K562 (cell line): ENCODE results near the gene SAMD14.

ENCODE experiments used
- CBX8 ChIP-seq: fragments of 200-600 bp; sonication (generic); IDR thresholded peaks from 2 replicates; pipeline ENCODE4 v1.6.1; 2012; ENCODE audit warnings: borderline replicate concordance, mixed run types, low read depth, mild to moderate bottlenecking, moderate library complexity, mixed read lengths, low read length, control low read depth, inconsistent platforms; ENCODE audit not compliant: poor library complexity, severe bottlenecking; ENCODE audit errors: extremely low read depth
- FOSL1 ChIP-seq: fragments of 200-800 bp; sonication (Bioruptor generic); conservative IDR thresholded peaks from 2 replicates; pipeline ENCODE4 v1.6.1; 2016; ENCODE audit warnings: missing genetic modification characterization, missing compliant biosample characterization
- FOXJ3 ChIP-seq: sonication (generic); formaldehyde crosslinking; IDR thresholded peaks from 2 replicates; pipeline ENCODE4 v1.4.0; 2020; ENCODE audit warnings: mild to moderate bottlenecking, missing genetic modification reagents
- HNRNPK ChIP-seq: fragments of 200-400 bp; formaldehyde crosslinking; IDR thresholded peaks from one replicate; pipeline ENCODE4 v1.6.1; 2018; ENCODE audit warnings: mild to moderate bottlenecking, low read depth, low read length; ENCODE audit not compliant: poor library complexity, severe bottlenecking
- POLR2AphosphoS5 ChIP-seq: IDR thresholded peaks from 2 replicates; pipeline ENCODE4 v1.6.1; 2011; ENCODE audit warnings: mild to moderate bottlenecking, low read depth, low read length, moderate library complexity; ENCODE audit not compliant: control insufficient read depth, insufficient read depth
- RAD21 ChIP-seq, 2 experiments: fragments of 250-450 bp in 1 of 2; fragments of 450-650 bp in 1 of 2; sonication (Bioruptor Pico) in 1 of 2; formaldehyde crosslinking in 1 of 2; IDR thresholded peaks in 1 of 2; conservative IDR thresholded peaks in 1 of 2; 2 replicates each; pipeline versions ENCODE4 v1.4.0 to v1.8.0; 2020 to 2022; ENCODE audit warnings: mild to moderate bottlenecking in 2 of 2, moderate library complexity in 1 of 2
- ZNF644 ChIP-seq: fragments of 200-800 bp; sonication (Bioruptor generic); IDR thresholded peaks from 2 replicates; pipeline ENCODE4 v1.6.1; 2016; ENCODE audit warnings: low read depth, missing genetic modification characterization, missing compliant biosample characterization
- TF ChIP-seq, protein P1 (sequence below): fragments of 250-450 bp; sonication (Bioruptor Pico); IDR thresholded peaks from 2 replicates; pipeline ENCODE4 v1.8.0; 2022; ENCODE audit warnings: moderate library complexity, mild to moderate bottlenecking, inconsistent platforms
- TF ChIP-seq, protein P2 (sequence below): sonication (generic); formaldehyde crosslinking; IDR thresholded peaks from 2 replicates; pipeline ENCODE4 v1.8.0; 2022; ENCODE audit warnings: mild to moderate bottlenecking, missing genetic modification reagents, borderline replicate concordance

DNA sequence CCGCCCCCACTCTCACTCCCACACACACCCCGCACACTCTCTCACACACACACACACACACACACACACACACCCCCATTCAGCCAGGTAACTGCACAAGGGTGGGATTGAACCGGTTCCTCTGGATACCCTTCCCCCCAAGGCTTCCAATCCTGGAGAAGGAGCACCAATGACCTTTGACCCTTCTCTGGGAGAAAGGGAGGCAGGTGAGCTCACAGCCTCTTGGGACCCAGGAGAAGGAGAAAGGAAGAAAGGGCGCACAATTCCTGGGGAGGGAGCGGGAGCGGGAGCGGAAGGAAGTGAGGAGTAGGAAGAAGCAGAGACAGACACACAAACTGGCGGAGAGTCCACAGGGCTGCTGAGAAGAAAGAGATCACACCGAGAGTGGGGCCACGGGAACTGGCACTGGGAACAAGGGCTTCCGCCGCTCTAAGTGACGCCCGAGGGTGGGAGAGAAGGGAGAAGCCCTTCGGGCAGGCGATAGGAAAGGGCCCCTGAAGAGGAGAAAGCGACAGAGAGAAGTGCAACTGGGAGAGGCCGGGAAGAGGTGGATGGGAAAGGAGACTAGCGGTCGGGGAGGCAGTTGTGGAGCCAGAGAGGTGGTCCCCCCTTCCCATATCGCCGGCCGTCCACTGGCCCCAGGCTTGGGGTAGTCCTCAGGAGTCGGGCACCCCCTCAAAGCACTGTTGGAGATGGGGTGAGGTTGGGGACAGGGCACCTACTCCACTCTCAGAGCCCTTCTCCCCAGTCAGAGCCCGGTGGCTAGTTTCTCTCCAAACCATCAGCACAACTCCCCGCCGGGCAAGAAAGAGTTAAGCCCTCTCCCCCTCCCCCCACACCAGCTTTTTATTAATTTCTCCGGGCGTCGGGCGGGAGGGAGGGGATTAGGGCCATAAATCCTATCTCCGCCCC lies 1.3 kb downstream of the SAMD14 start:
- TF ChIP-seq ZNF644: no peak
- no peak for TF ChIP-seq POLR2AphosphoS5
- no peak for TF ChIP-seq CBX8
- TF ChIP-seq RAD21 (CRISPR knock-in tag; conservative IDR thresholded peaks at IDR 0.05 in 1 of 2, IDR thresholded peaks at IDR 0.05 in 1 of 2): no peak
- TF ChIP-seq, protein P1, sequence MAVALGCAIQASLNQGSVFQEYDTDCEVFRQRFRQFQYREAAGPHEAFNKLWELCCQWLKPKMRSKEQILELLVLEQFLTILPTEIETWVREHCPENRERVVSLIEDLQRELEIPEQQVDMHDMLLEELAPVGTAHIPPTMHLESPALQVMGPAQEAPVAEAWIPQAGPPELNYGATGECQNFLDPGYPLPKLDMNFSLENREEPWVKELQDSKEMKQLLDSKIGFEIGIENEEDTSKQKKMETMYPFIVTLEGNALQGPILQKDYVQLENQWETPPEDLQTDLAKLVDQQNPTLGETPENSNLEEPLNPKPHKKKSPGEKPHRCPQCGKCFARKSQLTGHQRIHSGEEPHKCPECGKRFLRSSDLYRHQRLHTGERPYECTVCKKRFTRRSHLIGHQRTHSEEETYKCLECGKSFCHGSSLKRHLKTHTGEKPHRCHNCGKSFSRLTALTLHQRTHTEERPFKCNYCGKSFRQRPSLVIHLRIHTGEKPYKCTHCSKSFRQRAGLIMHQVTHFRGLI (CRISPR knock-in tag): no peak
- TF ChIP-seq, protein P2, sequence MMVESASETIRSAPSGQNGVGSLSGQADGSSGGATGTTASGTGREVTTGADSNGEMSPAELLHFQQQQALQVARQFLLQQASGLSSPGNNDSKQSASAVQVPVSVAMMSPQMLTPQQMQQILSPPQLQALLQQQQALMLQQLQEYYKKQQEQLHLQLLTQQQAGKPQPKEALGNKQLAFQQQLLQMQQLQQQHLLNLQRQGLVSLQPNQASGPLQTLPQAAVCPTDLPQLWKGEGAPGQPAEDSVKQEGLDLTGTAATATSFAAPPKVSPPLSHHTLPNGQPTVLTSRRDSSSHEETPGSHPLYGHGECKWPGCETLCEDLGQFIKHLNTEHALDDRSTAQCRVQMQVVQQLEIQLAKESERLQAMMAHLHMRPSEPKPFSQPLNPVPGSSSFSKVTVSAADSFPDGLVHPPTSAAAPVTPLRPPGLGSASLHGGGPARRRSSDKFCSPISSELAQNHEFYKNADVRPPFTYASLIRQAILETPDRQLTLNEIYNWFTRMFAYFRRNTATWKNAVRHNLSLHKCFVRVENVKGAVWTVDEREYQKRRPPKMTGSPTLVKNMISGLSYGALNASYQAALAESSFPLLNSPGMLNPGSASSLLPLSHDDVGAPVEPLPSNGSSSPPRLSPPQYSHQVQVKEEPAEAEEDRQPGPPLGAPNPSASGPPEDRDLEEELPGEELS: no peak
- TF ChIP-seq FOXJ3: no peak
- no peak for TF ChIP-seq FOSL1
- no peak for TF ChIP-seq HNRNPK
